SK-N-SH treated with all-trans-retinoic acid at 6 μM for 48 hours (cell line): ENCODE data around the gene INMT.

Experiments
- ATAC-seq: fragments of 200-7000 bp; cut with Tn5 transposase; 3 replicates; pipeline ENCODE4 v1.9.1; 2020; ENCODE audit warnings: mild to moderate bottlenecking, moderate library complexity
- ARNTL ChIP-seq: fragments of 450-650 bp; formaldehyde crosslinking; IDR thresholded peaks from 2 replicates; pipeline ENCODE4 v1.5.0; 2020; ENCODE audit warnings: low read depth, mild to moderate bottlenecking, moderate library complexity, borderline replicate concordance
- BACH2 ChIP-seq: fragments of 250-450 bp; sonication (Bioruptor Pico); IDR thresholded peaks from 2 replicates; pipeline ENCODE4 v1.9.0; 2021; ENCODE audit warnings: mild to moderate bottlenecking, borderline replicate concordance
- CSDC2 ChIP-seq: fragments of 250-450 bp; sonication (Bioruptor Pico); IDR thresholded peaks from 2 replicates; pipeline ENCODE4 v1.5.0; 2020; ENCODE audit warnings: mild to moderate bottlenecking, moderate library complexity
- CSRNP3 ChIP-seq: fragments of 250-450 bp; sonication (Bioruptor Pico); IDR thresholded peaks from 2 replicates; pipeline ENCODE4 v1.5.1; 2021; ENCODE audit warnings: mild to moderate bottlenecking, moderate library complexity
- ESRRG ChIP-seq: fragments of 250-450 bp; sonication (Bioruptor Pico); IDR thresholded peaks from 2 replicates; pipeline ENCODE4 v1.6.1; 2021; ENCODE audit warnings: mild to moderate bottlenecking
- GLIS3 ChIP-seq: fragments of 250-450 bp; sonication (Bioruptor Pico); IDR thresholded peaks from 2 replicates; pipeline ENCODE4 v1.5.0; 2020; ENCODE audit warnings: mild to moderate bottlenecking, moderate library complexity
- ISL1 ChIP-seq: fragments of 250-450 bp; sonication (Bioruptor Pico); IDR thresholded peaks from 2 replicates; pipeline ENCODE4 v2.1.2; 2022; ENCODE audit warnings: mild to moderate bottlenecking, moderate library complexity
- OSR1 ChIP-seq: fragments of 250-450 bp; sonication (Bioruptor Pico); IDR thresholded peaks from 2 replicates; pipeline ENCODE4 v1.8.0; 2022; ENCODE audit warnings: moderate library complexity, mild to moderate bottlenecking, inconsistent platforms
- PATZ1 ChIP-seq: fragments of 250-450 bp; sonication (Bioruptor Pico); IDR thresholded peaks from 2 replicates; pipeline ENCODE4 v1.8.0; 2020; ENCODE audit warnings: mild to moderate bottlenecking, moderate library complexity, borderline replicate concordance
- POU6F1 ChIP-seq: fragments of 250-450 bp; sonication (Bioruptor Pico); IDR thresholded peaks from 2 replicates; pipeline ENCODE4 v1.8.0; 2021; ENCODE audit warnings: low read depth, mild to moderate bottlenecking, moderate library complexity, borderline replicate concordance
- PPARA ChIP-seq: fragments of 250-450 bp; sonication (Bioruptor Pico); IDR thresholded peaks from 2 replicates; pipeline ENCODE4 v1.5.0; 2020; ENCODE audit warnings: mild to moderate bottlenecking, borderline replicate concordance
- RARB ChIP-seq: fragments of 250-450 bp; sonication (Bioruptor Pico); IDR thresholded peaks from 2 replicates; pipeline ENCODE4 v1.8.0; 2021; ENCODE audit warnings: mild to moderate bottlenecking, moderate library complexity
- SNAI2 ChIP-seq: fragments of 250-450 bp; sonication (Bioruptor Pico); IDR thresholded peaks from 2 replicates; pipeline ENCODE4 v1.5.0; 2020; ENCODE audit warnings: mild to moderate bottlenecking, moderate library complexity
- TCF4 ChIP-seq: fragments of 250-450 bp; sonication (Bioruptor Pico); IDR thresholded peaks from 2 replicates; pipeline ENCODE4 v1.8.0; 2021; ENCODE audit warnings: mild to moderate bottlenecking, moderate library complexity, borderline replicate concordance
- ZC3H10 ChIP-seq: fragments of 250-450 bp; sonication (Bioruptor Pico); IDR thresholded peaks from 2 replicates; pipeline ENCODE4 v1.5.1; 2021; ENCODE audit warnings: mild to moderate bottlenecking, moderate library complexity
- ZFP3 ChIP-seq: fragments of 250-450 bp; sonication (Bioruptor Pico); IDR thresholded peaks from 2 replicates; pipeline ENCODE4 v1.5.0; 2020; ENCODE audit warnings: mild to moderate bottlenecking, moderate library complexity
- ZFP30 ChIP-seq: fragments of 450-650 bp; formaldehyde crosslinking; IDR thresholded peaks from 2 replicates; pipeline ENCODE4 v1.5.0; 2022; ENCODE audit warnings: mild to moderate bottlenecking, moderate library complexity
- ZNF565 ChIP-seq: fragments of 450-650 bp; formaldehyde crosslinking; conservative IDR thresholded peaks from 2 replicates; pipeline ENCODE4 v1.5.0; 2020; ENCODE audit warnings: low read depth, mild to moderate bottlenecking, moderate library complexity
- ZNF70 ChIP-seq: fragments of 450-650 bp; formaldehyde crosslinking; IDR thresholded peaks from 2 replicates; pipeline ENCODE4 v1.5.0; 2020; ENCODE audit warnings: mild to moderate bottlenecking, moderate library complexity
- TF ChIP-seq, protein P1 (sequence below): fragments of 250-450 bp; sonication (Bioruptor Pico); IDR thresholded peaks from 2 replicates; pipeline ENCODE4 v1.5.0; 2020; ENCODE audit warnings: mild to moderate bottlenecking, moderate library complexity

Gene INMT

DNA sequence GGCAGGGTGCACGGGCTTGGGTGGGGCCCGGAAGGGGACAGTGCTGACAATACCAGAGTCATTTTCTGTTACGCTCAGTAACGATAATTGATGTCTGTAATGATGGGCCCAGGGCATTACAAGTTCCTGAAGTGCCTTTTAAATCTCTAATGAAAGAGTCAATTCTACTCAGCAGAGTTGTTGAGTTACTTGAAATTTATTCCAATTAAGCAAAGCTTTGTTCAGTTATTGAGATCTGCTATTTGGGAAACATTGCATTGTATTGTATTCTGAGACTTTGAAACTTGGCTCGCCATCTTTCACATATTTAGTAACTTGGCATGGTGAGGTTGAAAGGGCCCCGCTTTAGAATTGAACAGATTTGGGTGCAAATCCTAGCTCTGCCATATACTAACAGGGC, 54.0 kb downstream of the INMT start:
- no peak for TF ChIP-seq OSR1 (CRISPR knock-in tag)
- TF ChIP-seq PPARA (CRISPR knock-in tag) = no peak
- no peak for TF ChIP-seq SNAI2 (CRISPR knock-in tag)
- no peak for TF ChIP-seq ZFP3 (CRISPR knock-in tag)
- no peak for TF ChIP-seq POU6F1
- TF ChIP-seq BACH2 (CRISPR knock-in tag) = no peak
- TF ChIP-seq CSDC2 = no peak
- no peak for TF ChIP-seq ISL1 (CRISPR knock-in tag)
- no peak for TF ChIP-seq CSRNP3 (CRISPR knock-in tag)
- no peak for TF ChIP-seq RARB
- TF ChIP-seq, protein P1, sequence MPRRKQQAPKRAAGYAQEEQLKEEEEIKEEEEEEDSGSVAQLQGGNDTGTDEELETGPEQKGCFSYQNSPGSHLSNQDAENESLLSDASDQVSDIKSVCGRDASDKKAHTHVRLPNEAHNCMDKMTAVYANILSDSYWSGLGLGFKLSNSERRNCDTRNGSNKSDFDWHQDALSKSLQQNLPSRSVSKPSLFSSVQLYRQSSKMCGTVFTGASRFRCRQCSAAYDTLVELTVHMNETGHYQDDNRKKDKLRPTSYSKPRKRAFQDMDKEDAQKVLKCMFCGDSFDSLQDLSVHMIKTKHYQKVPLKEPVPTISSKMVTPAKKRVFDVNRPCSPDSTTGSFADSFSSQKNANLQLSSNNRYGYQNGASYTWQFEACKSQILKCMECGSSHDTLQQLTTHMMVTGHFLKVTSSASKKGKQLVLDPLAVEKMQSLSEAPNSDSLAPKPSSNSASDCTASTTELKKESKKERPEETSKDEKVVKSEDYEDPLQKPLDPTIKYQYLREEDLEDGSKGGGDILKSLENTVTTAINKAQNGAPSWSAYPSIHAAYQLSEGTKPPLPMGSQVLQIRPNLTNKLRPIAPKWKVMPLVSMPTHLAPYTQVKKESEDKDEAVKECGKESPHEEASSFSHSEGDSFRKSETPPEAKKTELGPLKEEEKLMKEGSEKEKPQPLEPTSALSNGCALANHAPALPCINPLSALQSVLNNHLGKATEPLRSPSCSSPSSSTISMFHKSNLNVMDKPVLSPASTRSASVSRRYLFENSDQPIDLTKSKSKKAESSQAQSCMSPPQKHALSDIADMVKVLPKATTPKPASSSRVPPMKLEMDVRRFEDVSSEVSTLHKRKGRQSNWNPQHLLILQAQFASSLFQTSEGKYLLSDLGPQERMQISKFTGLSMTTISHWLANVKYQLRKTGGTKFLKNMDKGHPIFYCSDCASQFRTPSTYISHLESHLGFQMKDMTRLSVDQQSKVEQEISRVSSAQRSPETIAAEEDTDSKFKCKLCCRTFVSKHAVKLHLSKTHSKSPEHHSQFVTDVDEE = no peak
- no peak for TF ChIP-seq GLIS3 (CRISPR knock-in tag)
- TF ChIP-seq ZFP30 (CRISPR knock-in tag) = no peak
- no peak for TF ChIP-seq ZC3H10 (CRISPR knock-in tag)
- no peak for TF ChIP-seq PATZ1 (CRISPR knock-in tag)
- no peak for TF ChIP-seq TCF4
- TF ChIP-seq ARNTL = no peak
- TF ChIP-seq ESRRG = no peak
- TF ChIP-seq ZNF565 (CRISPR knock-in tag) = no peak
- TF ChIP-seq ZNF70 = no peak
- ATAC-seq = no peak
